ENCODE data around the gene STIP1. TPM values are rescaled to one million over a fixed set of nuclear protein-coding genes. Genes with fewer than 3 reads are reported as not detected.

Gene STIP1
- total and polyA plus RNA-seq, 10 of the 15 experiments (the other 5 are each of a cell fraction or from before 2014, with no cell fraction given) = 25.2 to 291 (median 191) TPM

DNA sequence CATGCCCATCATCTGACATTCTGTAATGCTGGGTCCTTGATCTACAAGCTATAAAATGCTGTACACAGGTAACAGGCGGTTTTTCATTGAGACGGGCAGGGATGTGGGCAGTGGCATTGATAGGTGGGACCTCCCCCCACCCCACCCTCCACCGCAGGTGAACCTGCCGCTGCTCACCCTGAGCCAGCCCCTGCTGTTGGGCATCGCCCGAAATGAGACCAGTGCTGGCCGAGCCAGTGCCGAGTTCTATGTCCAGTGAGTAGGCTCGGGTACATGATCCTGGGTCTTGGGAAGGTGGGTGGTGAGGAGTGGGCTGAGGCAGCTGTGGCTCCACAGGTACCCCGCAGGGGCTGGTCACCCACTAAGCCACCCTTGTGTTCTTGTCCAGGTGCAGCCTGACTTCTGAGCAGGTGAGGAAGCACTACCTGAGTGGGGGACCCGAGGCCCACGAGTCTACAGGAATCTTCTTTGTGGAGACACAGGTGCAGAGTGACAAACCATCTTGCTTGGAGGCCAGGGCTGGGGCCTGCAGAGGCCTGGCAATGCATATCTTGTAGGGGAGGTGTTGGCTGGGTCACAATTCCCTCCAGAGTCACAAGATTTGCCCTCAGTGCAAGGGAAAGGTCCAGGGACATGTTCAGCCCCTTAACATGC lies 43.2 kb downstream of the STIP1 start:
- H3K9ac ChIP-seq (ENCODE audit: control insufficient read depth, insufficient read depth, low read length) = peak overlapping the region; percentile 79
- peaks cover 0 to 3% of the 10 kb centered on the region in 2 experiments; a peak in 1 of 4 replicates for H3K36me3 ChIP-seq (ENCODE audit: control insufficient read depth in 2 of 2, insufficient read depth in 2 of 2, low read length in 1 of 2)
- H2AFZ ChIP-seq (ENCODE audit: control insufficient read depth, low read depth, low read length) = no peak overlapping the region
- peak overlapping the region; percentile 98 for H3K4me2 ChIP-seq (ENCODE audit: control insufficient read depth, insufficient read depth)
- POLR2A ChIA-PET = interaction anchor here (0.6 to 9.7 kb wide), 4 partner anchors 10 to 1466 kb away, joined by 4 to 77 read pairs (median 6); partner anchors contain the start of genes FKBP2 and PPP1R14B
- TSS peak; percentile 35 for BruUV-seq (replicated peaks)
- no peaks in the 10 kb centered on the region for H4K20me1 ChIP-seq (ENCODE audit: control insufficient read depth, insufficient read depth)
- FAIRE-seq (no peak), ATAC-seq (no peak), DNase-seq (ENCODE audit: low read depth, low spot score) (no peak)
- 68% methylated on average over 11 of the region's 12 CpGs for WGBS (ENCODE audit: insufficient coverage, insufficient replicate concordance, low lambda C conversion rate, missing lambda C conversion rate)
- RAD21 ChIA-PET (ENCODE audit: unreplicated experiment) = interaction anchor here (1.0 kb wide), 1 partner anchor 22 kb away, joined by 6 read pairs; the partner anchor contains the start of gene FERMT3
- peak overlapping the region; percentile 86 for H3K27ac ChIP-seq (ENCODE audit: control insufficient read depth, insufficient read depth)
- in situ Hi-C loops (cut with MboI) (loop anchor here (25.0 kb wide), 1 partner anchor 1633 kb away; the partner anchor contains the start of genes CFL1, EFEMP2 and MUS81), intact Hi-C loops (cut with micrococcal nuclease; ENCODE audit: unreplicated experiment) (no loop called here)
- CTCF ChIA-PET = interaction anchor here (0.6 to 0.9 kb wide), 2 partner anchors 25 to 72 kb away, joined by 3 to 4 read pairs; no protein-coding TSS in a partner anchor
- no peak for TF ChIP-seq TAF1 (IDR thresholded peaks at IDR 0.05; ENCODE audit: borderline replicate concordance, low read depth, low read length)
- TF ChIP-seq, protein P1, sequence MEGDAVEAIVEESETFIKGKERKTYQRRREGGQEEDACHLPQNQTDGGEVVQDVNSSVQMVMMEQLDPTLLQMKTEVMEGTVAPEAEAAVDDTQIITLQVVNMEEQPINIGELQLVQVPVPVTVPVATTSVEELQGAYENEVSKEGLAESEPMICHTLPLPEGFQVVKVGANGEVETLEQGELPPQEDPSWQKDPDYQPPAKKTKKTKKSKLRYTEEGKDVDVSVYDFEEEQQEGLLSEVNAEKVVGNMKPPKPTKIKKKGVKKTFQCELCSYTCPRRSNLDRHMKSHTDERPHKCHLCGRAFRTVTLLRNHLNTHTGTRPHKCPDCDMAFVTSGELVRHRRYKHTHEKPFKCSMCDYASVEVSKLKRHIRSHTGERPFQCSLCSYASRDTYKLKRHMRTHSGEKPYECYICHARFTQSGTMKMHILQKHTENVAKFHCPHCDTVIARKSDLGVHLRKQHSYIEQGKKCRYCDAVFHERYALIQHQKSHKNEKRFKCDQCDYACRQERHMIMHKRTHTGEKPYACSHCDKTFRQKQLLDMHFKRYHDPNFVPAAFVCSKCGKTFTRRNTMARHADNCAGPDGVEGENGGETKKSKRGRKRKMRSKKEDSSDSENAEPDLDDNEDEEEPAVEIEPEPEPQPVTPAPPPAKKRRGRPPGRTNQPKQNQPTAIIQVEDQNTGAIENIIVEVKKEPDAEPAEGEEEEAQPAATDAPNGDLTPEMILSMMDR (IDR thresholded peaks at IDR 0.05 in 2 of 3, conservative IDR thresholded peaks at IDR 0.05 in 1 of 3; ENCODE audit: control insufficient read depth in 2 of 3, extremely low read depth in 1 of 3, insufficient read depth in 1 of 3, low read depth in 3 of 3, low read length in 3 of 3) = no peak
- no peak for TF ChIP-seq POLR2AphosphoS2 (IDR thresholded peaks at IDR 0.05; ENCODE audit: low read depth, low read length)
- no peaks in the 10 kb centered on the region for H3K9me3 ChIP-seq (replicated peaks; ENCODE audit: control insufficient read depth, insufficient read depth, low read length)
- SMC1A ChIA-PET (ENCODE audit: uncharacterized antibody, unreplicated experiment) = interaction anchor here (1.2 kb wide), 1 partner anchor 15 kb away, joined by 3 read pairs; no protein-coding TSS in a partner anchor
- no peaks in the 10 kb centered on the region for H3K27me3 ChIP-seq (replicated peaks in 1 of 2; ENCODE audit: control insufficient read depth in 2 of 2, insufficient read depth in 2 of 2, low read length in 1 of 2)
- H3K79me2 ChIP-seq (ENCODE audit: control insufficient read depth, insufficient read depth, low read length) = peaks cover 36% of the 10 kb centered on the region
- H3K4me3 ChIP-seq = peak overlapping the region; percentile 95; the same call in 1 of the 2 replicates
- peaks cover 34% of the 10 kb centered on the region for H3K4me1 ChIP-seq (ENCODE audit: control insufficient read depth, insufficient read depth, low read length)

All from GM12878 (cell line).